OCI-LY1 (cell line): ENCODE results near the gene OR10K2.

Experiments used
- H2AFZ ChIP-seq: fragments of 200-600 bp; sonication (generic), shearing (Covaris generic); 2 replicates; pipeline ENCODE4 v1.6.0; 2014; ENCODE audit warnings: antibody characterized with exemption, mild to moderate bottlenecking, low read length
- H3F3A ChIP-seq: fragments of 200-600 bp; sonication (generic), shearing (Covaris generic); 2 replicates; pipeline ENCODE4 v1.6.0; 2014; ENCODE audit warnings: mild to moderate bottlenecking, antibody characterized with exemption, low read length, moderate library complexity; ENCODE audit not compliant: insufficient read depth
- H3K27ac ChIP-seq: fragments of 200-600 bp; sonication (generic); 2 replicates; pipeline ENCODE4 v1.5.1; 2014; ENCODE audit warnings: low read length, mixed run types, mild to moderate bottlenecking, low read depth; ENCODE audit not compliant: poor library complexity, severe bottlenecking
- H3K27me3 ChIP-seq: fragments of 200-600 bp; sonication (generic); 2 replicates; pipeline ENCODE4 v1.6.0; 2014; ENCODE audit warnings: antibody characterized with exemption, mild to moderate bottlenecking, low read length, moderate library complexity; ENCODE audit not compliant: insufficient read depth
- H3K36me3 ChIP-seq: fragments of 200-600 bp; sonication (generic); 2 replicates; pipeline ENCODE4 v1.6.1; 2014; ENCODE audit warnings: mild to moderate bottlenecking, antibody characterized with exemption, low read length, moderate library complexity, mixed read lengths; ENCODE audit not compliant: insufficient read depth
- H3K4me1 ChIP-seq: fragments of 200-600 bp; sonication (generic); 2 replicates; pipeline ENCODE4 v1.5.1; 2014; ENCODE audit warnings: mild to moderate bottlenecking, low read length, moderate library complexity; ENCODE audit not compliant: insufficient read depth, severe bottlenecking
- H3K4me2 ChIP-seq: fragments of 200-600 bp; sonication (generic), shearing (Covaris generic); 2 replicates; pipeline ENCODE4 v1.6.1; 2014; ENCODE audit warnings: low read length
- H3K4me3 ChIP-seq: fragments of 200-600 bp; sonication (generic); 2 replicates; pipeline ENCODE4 v1.5.1; 2014; ENCODE audit warnings: low read length, low read depth, mild to moderate bottlenecking, mixed read lengths; ENCODE audit not compliant: poor library complexity, severe bottlenecking
- H3K79me2 ChIP-seq: fragments of 200-600 bp; shearing (Covaris generic); 2 replicates; pipeline ENCODE4 v1.6.1; 2016; ENCODE audit warnings: mixed run types, low read length, mixed read lengths; ENCODE audit not compliant: insufficient read depth
- H3K9ac ChIP-seq: fragments of 200-600 bp; sonication (generic), shearing (Covaris generic); 2 replicates; pipeline ENCODE4 v1.6.1; 2014; ENCODE audit warnings: mild to moderate bottlenecking, low read length, mixed read lengths
- H3K9me2 ChIP-seq: fragments of 200-600 bp; sonication (generic), shearing (Covaris generic); 2 replicates; pipeline ENCODE4 v1.6.1; 2014; ENCODE audit warnings: low read depth, mild to moderate bottlenecking, low read length, mixed read lengths
- H3K9me3 ChIP-seq: fragments of 200-600 bp; shearing (Covaris generic); 2 replicates; pipeline ENCODE4 v1.6.1; 2014; ENCODE audit warnings: low read length, mixed read lengths
- H4K20me1 ChIP-seq: fragments of 200-600 bp; sonication (generic), shearing (Covaris generic); 2 replicates; pipeline ENCODE4 v1.6.0; 2016; ENCODE audit warnings: mild to moderate bottlenecking, low read length; ENCODE audit not compliant: insufficient read depth
- CTCF ChIP-seq: fragments of 200-600 bp; sonication (generic), shearing (Covaris generic); IDR thresholded peaks from 2 replicates; pipeline ENCODE4 v1.5.1; 2017; ENCODE audit warnings: mild to moderate bottlenecking, antibody characterized with exemption, low read length, moderate library complexity, mixed read lengths
- EZH2 ChIP-seq: fragments of 200-600 bp; sonication (generic), shearing (Covaris generic); IDR thresholded peaks from 2 replicates; pipeline ENCODE4 v1.8.0; 2017; ENCODE audit warnings: borderline replicate concordance, mixed run types, mild to moderate bottlenecking, antibody characterized with exemption, low read length, moderate library complexity, mixed read lengths

Gene OR10K2

DNA sequence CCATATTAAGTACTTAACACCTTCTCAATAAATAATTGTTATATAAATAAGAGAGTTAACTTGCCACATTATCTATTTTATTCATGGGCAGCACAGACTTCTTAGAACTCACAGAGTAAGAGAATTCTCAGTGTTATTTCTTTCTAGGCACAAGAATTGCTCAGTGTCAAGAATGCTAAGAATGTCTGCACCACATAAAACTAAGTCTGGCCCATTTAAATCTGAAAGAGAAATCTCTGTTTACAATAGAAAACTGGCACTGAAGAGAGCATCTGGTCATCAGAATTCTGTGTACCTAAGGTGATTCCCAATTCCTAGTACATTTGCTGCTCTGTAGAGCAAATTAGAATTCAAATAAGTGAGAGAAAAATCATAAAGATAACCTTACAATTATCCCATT is 3.8 kb downstream of the OR10K2 start:
- H4K20me1 ChIP-seq = no peaks in the 10 kb centered on the region
- H2AFZ ChIP-seq = no peak overlapping the region
- H3K4me2 ChIP-seq = no peak overlapping the region
- H3K9me3 ChIP-seq = no peaks in the 10 kb centered on the region
- no peaks in the 10 kb centered on the region for H3K4me1 ChIP-seq
- no peak overlapping the region for H3K9ac ChIP-seq
- no peak overlapping the region for H3K4me3 ChIP-seq
- no peaks in the 10 kb centered on the region for H3K79me2 ChIP-seq
- TF ChIP-seq CTCF (no peak), EZH2 (no peak)
- H3K27ac ChIP-seq = no peak overlapping the region
- no peaks in the 10 kb centered on the region for H3K36me3 ChIP-seq
- no peaks in the 10 kb centered on the region for H3F3A ChIP-seq
- H3K9me2 ChIP-seq = no peaks in the 10 kb centered on the region
- H3K27me3 ChIP-seq = no peaks in the 10 kb centered on the region

DNA sequence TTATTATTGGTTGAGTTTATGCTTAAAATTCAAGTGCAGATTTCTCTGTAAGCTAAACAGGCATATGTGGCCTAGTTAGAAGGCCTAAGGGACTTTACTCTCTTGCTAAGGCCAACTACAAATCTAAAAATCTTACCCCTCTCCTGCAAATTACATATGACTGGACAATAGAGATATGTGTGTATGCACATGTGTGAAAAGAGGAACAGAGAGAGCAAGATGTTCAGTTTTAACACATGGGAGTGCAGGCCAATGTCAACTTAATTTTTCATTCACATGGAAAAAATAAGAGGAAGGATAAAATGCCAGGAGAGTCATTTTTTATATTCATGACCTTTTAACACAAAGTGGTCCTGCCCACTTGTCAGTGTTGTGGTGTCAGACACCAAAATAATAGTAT is 8.5 kb downstream of the OR10K2 start:
- Histone ChIP-seq H3K27me3 (no peaks in the 10 kb centered on the region), H3K9me3 (no peaks in the 10 kb centered on the region), H3K4me1 (no peaks in the 10 kb centered on the region), H3K4me3 (no peak overlapping the region), H3K27ac (no peak overlapping the region), H3K79me2 (no peaks in the 10 kb centered on the region), H3K36me3 (no peaks in the 10 kb centered on the region), H3K9me2 (no peaks in the 10 kb centered on the region), H3K4me2 (no peak overlapping the region), H3F3A (no peaks in the 10 kb centered on the region), H2AFZ (no peak overlapping the region), H4K20me1 (no peaks in the 10 kb centered on the region), H3K9ac (no peak overlapping the region)
- no peak for TF ChIP-seq EZH2
- TF ChIP-seq CTCF = no peak

- Histone ChIP-seq H3K4me2 (no peak overlapping the region), H3K9ac (no peak overlapping the region), H4K20me1 (no peaks in the 10 kb centered on the region), H3K9me2 (no peaks in the 10 kb centered on the region), H3K4me3 (no peak overlapping the region), H3K9me3 (no peaks in the 10 kb centered on the region), H3K27me3 (no peaks in the 10 kb centered on the region), H3K27ac (no peak overlapping the region), H3K36me3 (no peaks in the 10 kb centered on the region), H2AFZ (no peak overlapping the region), H3K79me2 (no peaks in the 10 kb centered on the region), H3F3A (no peaks in the 10 kb centered on the region), H3K4me1 (no peaks in the 10 kb centered on the region)
- no peak for TF ChIP-seq EZH2
- TF ChIP-seq CTCF = no peak
Measured at GRCh38 chr1:158414651-158415345, 11.2 kb downstream of the OR10K2 start.
